GM12865 (cell line): ENCODE measurements around the gene NMRAL1.

Experiments used
- DNase-seq: peaks from one replicate; pipeline ENCODE4 v3.0.0; 2010; ENCODE audit warnings: low read depth
- H3K4me3 ChIP-seq: 2 replicates; pipeline ENCODE4 v1.5.1; 2011; ENCODE audit warnings: mild to moderate bottlenecking, low read depth, low read length, control low read depth
- TF ChIP-seq, protein P1 (sequence below): IDR thresholded peaks from 2 replicates; pipeline ENCODE4 v1.5.1; 2011; ENCODE audit warnings: low read length, control low read depth, low read depth, inconsistent platforms; ENCODE audit not compliant: insufficient read depth; ENCODE audit errors: missing control alignments

Gene NMRAL1

DNA sequence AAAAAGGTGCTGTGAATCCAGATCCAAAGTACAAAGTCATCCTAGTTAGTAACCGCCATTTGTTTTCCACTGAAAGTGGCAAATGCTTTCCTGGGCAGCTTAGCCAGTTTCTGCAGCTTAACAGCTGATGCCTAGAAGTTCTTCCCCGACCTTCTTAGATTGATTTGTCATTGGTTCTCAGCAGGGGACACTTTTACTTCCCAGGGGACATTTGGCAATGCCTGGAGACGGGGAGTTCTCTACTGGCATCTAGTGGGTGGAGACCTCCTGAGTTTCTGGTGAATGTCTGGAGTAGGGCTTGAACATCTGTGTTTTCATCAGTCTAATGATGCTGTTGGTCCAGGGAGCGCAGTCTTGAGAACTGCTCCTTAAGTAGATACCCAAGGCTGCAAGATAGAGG lies 41.2 kb downstream of the NMRAL1 start:
- no peak for DNase-seq
- H3K4me3 ChIP-seq, result no peak overlapping the region
- TF ChIP-seq, protein P1, sequence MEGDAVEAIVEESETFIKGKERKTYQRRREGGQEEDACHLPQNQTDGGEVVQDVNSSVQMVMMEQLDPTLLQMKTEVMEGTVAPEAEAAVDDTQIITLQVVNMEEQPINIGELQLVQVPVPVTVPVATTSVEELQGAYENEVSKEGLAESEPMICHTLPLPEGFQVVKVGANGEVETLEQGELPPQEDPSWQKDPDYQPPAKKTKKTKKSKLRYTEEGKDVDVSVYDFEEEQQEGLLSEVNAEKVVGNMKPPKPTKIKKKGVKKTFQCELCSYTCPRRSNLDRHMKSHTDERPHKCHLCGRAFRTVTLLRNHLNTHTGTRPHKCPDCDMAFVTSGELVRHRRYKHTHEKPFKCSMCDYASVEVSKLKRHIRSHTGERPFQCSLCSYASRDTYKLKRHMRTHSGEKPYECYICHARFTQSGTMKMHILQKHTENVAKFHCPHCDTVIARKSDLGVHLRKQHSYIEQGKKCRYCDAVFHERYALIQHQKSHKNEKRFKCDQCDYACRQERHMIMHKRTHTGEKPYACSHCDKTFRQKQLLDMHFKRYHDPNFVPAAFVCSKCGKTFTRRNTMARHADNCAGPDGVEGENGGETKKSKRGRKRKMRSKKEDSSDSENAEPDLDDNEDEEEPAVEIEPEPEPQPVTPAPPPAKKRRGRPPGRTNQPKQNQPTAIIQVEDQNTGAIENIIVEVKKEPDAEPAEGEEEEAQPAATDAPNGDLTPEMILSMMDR, result no peak

DNA sequence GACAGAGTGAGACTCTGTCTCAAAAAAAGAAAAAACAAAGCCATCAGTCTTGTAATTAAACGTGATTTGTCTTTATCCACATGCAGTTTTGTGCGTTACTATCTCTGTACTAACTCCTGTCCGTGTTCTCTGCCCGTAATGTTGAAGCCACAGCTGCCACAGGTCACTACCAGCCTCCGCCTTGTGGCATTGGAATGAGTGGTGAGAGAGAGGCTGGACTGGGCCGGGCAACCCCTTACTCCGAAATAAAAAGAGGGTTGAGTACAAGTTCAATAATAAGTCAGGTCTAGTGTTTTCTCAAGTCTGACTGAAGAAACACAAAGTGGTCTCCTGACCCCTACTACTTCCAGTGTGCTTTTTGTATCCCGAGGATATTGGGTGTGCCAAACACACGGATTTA lies 43.4 kb downstream of the NMRAL1 start:
- H3K4me3 ChIP-seq, result no peak overlapping the region
- TF ChIP-seq, protein P1, result no peak
- DNase-seq, result no peak

DNA sequence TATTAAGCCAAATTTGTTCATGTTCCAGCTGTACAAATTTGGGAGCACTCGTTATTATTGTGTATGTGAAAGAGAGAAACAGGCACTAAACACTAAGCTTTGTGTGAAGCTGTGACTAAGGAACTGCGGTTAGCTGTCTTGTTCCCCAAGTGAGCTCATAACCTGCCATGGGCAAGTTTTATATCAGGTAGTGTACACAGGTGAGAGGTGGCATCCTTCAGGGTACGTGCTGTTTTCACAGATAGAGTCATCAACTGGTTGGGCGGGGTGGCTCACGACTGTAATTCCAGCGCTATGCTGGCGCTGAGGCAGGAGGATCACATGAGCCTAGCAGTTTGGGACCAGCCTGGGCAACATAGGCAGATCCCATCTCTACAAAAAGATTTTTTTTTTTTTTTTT lies 45.9 kb downstream of the NMRAL1 start:
- TF ChIP-seq, protein P1, result no peak
- H3K4me3 ChIP-seq, result no peak overlapping the region
- no peak for DNase-seq

DNA sequence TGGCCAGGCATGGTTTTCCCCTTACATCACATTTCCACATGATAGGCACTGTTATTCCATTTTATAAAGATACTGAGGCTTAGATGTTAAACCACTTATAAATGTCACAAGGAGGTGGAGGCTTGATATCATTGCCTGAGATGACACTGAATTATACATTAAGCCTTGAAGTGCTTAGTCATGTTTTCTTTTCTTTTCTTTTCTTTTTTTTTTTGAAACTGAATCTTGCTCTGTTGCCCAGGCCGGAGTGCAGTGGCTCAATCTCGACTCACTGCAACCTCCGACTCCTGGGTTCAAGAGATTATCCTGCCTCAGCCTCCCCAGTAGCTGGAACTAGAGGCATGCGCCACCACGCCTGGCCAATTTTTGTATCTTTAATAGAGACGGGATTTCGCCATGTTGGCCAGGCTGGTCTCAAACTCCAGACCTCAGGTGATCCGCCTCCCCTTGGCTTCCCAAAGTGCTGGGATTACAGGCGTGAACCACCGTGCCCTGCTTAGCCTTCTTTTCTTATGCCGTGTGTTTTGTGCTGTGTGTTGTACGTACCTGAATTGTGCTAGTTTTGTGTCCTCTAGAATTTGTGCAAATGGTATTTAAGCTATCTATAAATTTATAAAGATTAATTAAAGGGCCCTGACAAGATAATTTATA lies 47.6 kb downstream of the NMRAL1 start:
- no peak for DNase-seq
- TF ChIP-seq, protein P1, result no peak
- peak overlapping the region; percentile 63 for H3K4me3 ChIP-seq

DNA sequence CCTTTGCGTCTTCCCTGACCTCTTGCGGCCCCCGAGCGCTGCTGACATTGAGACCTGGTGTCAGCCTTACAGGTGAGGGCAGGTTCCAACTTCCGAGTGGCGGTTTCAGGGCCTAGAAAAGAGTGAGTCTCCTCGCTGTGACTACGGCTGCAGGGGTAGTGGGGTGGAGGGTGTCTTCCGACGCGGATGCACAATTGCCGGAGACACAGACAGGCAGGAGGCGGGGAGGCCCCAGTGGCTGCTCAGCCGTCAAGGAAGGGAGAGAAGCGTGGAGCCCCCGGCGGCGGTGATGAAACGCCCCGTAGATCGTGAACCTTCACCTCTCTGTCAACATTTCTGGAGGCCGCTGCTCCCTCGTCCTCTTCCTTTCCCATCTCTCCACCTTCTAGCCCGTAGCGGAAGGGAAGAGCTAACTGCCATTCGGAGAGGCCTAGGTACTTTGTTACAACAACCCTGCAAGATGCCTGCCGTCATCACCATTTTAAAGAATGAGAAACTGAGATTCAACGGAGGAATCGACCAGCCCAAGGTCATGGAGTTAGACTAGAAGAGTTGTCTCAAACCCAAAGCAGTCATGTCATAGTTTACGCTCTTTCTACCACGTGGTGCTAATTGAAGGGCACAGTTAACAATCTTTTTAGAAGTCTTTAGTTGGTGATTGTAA lies 48.3 kb downstream of the NMRAL1 start:
- H3K4me3 ChIP-seq, result peak overlapping the region; percentile 63
- DNase-seq, result no peak
- TF ChIP-seq, protein P1, result no peak

DNA sequence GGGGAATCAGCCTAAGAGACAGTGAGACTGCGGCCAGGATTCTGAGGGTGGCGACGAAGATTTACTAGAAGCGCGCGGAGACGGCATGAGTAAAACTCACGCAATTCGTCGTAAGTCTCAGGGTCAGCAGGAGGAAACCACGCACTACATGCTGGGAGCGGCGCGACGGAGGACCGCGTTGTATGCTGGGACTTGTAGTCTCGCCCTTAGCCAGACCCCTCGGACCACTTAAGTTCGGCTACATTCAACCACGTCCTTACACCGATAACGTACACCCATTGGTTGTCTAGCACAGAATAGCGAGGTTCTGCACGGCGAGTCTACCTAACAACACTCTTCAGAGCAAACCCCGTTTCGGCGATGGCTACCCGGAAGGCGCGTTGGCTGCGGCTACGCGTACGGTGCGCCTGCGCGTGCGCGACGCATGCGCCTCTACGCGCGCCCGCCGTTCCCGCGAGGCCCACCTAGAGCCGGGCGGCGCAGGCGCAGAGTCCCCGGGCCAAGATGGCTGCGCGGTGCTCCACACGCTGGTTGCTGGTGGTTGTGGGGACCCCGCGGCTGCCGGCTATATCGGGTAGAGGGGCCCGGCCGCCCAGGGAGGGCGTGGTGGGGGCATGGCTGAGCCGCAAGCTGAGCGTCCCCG lies 48.9 kb downstream of the NMRAL1 start, which contains the start of gene DNAJA3:
DNAJA3 (plus strand) TSS at position 491 of the 643 bp plus-strand sequence; CDS start at position 505, 14 bp downstream.
- TF ChIP-seq, protein P1, result no peak
- DNase-seq, result peak; percentile 97
- H3K4me3 ChIP-seq, result peak within 1 kb of the TSS; percentile 63
